ENCODE results near the gene UBE3A. TPM values are rescaled to one million over a fixed set of nuclear protein-coding genes. Genes with fewer than 3 reads are reported as not detected.

UBE3A gene
- total RNA-seq: 118 and 126 TPM in 2 replicates
- long read RNA-seq, full-length matches to known transcripts: 3 of 36 reads
- long read RNA-seq, partial matches to known transcripts: 20 of 36 reads
- long read RNA-seq, other reads (novel, unspliced or antisense): 13 of 36 reads

DNA sequence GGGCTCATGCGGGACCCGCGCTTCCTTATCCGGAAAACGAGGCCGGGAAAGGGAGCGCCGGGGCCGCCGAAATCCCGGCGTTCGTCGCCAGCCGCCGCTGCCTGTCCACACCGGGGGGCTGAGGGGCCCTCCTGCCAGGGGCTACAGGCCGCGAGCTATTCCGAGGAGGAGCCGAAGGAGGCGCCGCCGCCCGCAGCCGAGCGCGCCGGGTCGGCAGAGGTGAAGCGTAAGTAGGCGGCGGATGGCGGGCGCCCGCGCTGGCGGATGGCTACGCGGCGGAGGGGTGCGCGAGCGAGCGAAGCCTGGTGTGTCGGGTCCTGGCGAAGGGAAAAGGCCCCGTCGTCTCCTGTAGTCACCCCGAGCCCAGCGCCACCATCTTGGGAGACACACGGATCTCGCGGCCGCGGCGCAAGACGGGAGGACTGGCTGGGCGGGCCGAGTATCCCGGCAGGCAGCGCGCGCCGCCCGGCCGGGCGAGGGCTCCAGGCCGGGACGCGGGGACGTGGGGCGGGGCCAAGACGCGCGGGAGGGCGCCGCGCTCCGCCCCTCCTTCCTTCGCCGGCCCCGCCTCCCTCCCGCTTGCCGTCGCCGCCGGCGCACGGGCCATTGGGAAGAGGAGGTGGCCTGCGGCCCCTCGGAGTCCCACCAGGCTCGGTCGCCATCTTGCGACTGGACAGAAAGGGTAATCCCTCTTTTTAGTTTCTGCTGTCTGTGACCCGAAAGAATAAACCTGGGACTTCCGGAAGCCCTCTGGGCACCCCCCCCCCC is at the start of gene UBE3A:
Gene UBE3A (minus strand): TSS at position 424 of the 768 bp plus-strand sequence. CDS start 29,917 bp downstream, outside the sequence.
- Mint-ChIP-seq H3K4me3 (ENCODE audit: low read depth) (peak within 1 kb of the TSS; percentile 91), H3K27me3 (no peaks in the 10 kb centered on the region), H3K27ac (peak within 1 kb of the TSS; percentile 99), H3K9me3 (ENCODE audit: low read depth) (no peaks in the 10 kb centered on the region), H3K4me1 (ENCODE audit: low read depth) (peaks cover 22% of the 10 kb centered on the region), H3K36me3 (ENCODE audit: insufficient read depth) (peaks cover 2% of the 10 kb centered on the region)
- peak; percentile 83 for DNase-seq (ENCODE audit: low spot score, unreplicated experiment)
- TF ChIP-seq, protein P1, sequence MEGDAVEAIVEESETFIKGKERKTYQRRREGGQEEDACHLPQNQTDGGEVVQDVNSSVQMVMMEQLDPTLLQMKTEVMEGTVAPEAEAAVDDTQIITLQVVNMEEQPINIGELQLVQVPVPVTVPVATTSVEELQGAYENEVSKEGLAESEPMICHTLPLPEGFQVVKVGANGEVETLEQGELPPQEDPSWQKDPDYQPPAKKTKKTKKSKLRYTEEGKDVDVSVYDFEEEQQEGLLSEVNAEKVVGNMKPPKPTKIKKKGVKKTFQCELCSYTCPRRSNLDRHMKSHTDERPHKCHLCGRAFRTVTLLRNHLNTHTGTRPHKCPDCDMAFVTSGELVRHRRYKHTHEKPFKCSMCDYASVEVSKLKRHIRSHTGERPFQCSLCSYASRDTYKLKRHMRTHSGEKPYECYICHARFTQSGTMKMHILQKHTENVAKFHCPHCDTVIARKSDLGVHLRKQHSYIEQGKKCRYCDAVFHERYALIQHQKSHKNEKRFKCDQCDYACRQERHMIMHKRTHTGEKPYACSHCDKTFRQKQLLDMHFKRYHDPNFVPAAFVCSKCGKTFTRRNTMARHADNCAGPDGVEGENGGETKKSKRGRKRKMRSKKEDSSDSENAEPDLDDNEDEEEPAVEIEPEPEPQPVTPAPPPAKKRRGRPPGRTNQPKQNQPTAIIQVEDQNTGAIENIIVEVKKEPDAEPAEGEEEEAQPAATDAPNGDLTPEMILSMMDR (IDR thresholded peaks at IDR 0.05; ENCODE audit: unreplicated experiment): no peak

GRCh38 chr15:25487226-25487884 is 48.5 kb upstream of the UBE3A start:
- Mint-ChIP-seq H3K36me3 (ENCODE audit: insufficient read depth) (peaks cover 5% of the 10 kb centered on the region), H3K4me1 (ENCODE audit: low read depth) (no peaks in the 10 kb centered on the region), H3K9me3 (ENCODE audit: low read depth) (peaks cover 16% of the 10 kb centered on the region), H3K27me3 (no peaks in the 10 kb centered on the region), H3K4me3 (ENCODE audit: low read depth) (no peak overlapping the region), H3K27ac (no peak overlapping the region)
- TF ChIP-seq, protein P1 (IDR thresholded peaks at IDR 0.05; ENCODE audit: unreplicated experiment): no peak
- no peak for DNase-seq (ENCODE audit: low spot score, unreplicated experiment)

GRCh38 chr15:25486051-25486450 is 47.2 kb upstream of the UBE3A start:
- Mint-ChIP-seq H3K9me3 (ENCODE audit: low read depth) (peaks cover 9% of the 10 kb centered on the region), H3K27me3 (no peaks in the 10 kb centered on the region), H3K27ac (no peak overlapping the region), H3K4me3 (ENCODE audit: low read depth) (no peak overlapping the region), H3K36me3 (ENCODE audit: insufficient read depth) (peaks cover 3% of the 10 kb centered on the region), H3K4me1 (ENCODE audit: low read depth) (peaks cover 9% of the 10 kb centered on the region)
- no peak for DNase-seq (ENCODE audit: low spot score, unreplicated experiment)
- TF ChIP-seq, protein P1 (IDR thresholded peaks at IDR 0.05; ENCODE audit: unreplicated experiment): no peak

DNA sequence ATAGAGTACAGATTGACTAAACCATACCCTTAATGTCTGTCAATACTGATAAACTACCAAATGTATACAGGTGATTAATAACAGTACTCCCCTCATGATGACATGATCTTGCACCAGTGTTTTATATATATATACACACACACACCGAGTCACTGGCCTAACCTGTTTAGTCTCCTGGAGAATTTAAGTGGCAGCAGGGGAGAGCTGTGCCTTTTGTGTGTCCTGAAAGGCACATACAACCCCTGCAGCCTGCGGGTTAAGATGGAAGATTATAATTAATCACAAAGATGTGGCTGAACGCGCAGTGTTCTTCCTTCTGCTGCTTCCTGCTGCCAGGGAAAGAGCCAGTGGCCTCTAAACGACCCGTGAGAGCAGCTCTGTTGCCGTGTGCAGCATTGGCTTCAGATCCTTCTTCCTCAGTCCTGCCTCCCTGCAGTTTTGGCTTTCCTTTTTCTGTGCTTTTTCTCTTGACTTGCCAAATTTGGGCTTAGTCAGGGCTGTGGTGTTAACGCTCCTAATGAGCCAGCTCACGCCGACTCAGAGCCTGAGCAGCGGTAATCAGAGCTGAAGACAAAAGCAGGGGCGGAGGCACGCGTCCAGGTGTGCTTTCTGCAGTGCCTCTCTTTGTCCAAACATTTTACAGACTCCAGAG is 42.5 kb upstream of the UBE3A start:
- Mint-ChIP-seq H3K4me1 (ENCODE audit: low read depth) (peaks cover 30% of the 10 kb centered on the region), H3K27me3 (peaks cover 17% of the 10 kb centered on the region), H3K4me3 (ENCODE audit: low read depth) (peak overlapping the region; percentile 67), H3K27ac (peak overlapping the region; percentile 91), H3K9me3 (ENCODE audit: low read depth) (no peaks in the 10 kb centered on the region), H3K36me3 (ENCODE audit: insufficient read depth) (no peaks in the 10 kb centered on the region)
- no peak for DNase-seq (ENCODE audit: low spot score, unreplicated experiment)
- TF ChIP-seq, protein P1 (IDR thresholded peaks at IDR 0.05; ENCODE audit: unreplicated experiment): no peak

DNA sequence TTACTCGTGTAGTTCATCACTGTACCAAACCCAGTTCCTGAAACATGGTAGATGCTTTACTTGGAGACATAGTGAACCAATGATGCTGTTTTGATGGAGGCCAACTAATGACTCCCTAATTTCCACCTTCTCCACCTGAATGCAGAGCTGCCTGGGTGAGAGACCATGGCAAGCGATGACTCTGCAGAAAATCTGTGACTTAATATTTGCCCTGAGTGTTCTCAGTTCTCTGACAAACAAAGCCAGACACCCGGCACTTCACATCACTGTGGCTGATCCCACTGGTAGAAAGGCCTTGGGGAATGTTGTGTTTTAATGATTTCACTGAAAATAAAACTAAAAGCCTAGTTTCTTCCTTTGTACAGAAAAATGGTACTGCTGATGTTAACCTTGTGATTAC is 39.5 kb upstream of the UBE3A start:
- TF ChIP-seq, protein P1 (IDR thresholded peaks at IDR 0.05; ENCODE audit: unreplicated experiment): no peak
- Mint-ChIP-seq H3K4me3 (ENCODE audit: low read depth) (no peak overlapping the region), H3K27ac (no peak overlapping the region), H3K9me3 (ENCODE audit: low read depth) (no peaks in the 10 kb centered on the region), H3K36me3 (ENCODE audit: insufficient read depth) (no peaks in the 10 kb centered on the region), H3K27me3 (peaks cover 17% of the 10 kb centered on the region), H3K4me1 (ENCODE audit: low read depth) (peaks cover 32% of the 10 kb centered on the region)
- DNase-seq (ENCODE audit: low spot score, unreplicated experiment): no peak
